ENCODE data around the gene SPIRE1.

GRCh38 chr18:12449051-12449785 lies 208.7 kb downstream of the SPIRE1 start:
- no peak for TF ChIP-seq POLR2A (IDR thresholded peaks at IDR 0.05; ENCODE audit: low read length)
- TF ChIP-seq GATA1 (IDR thresholded peaks at IDR 0.05; ENCODE audit: low read depth, low read length): no peak

Measured in erythroblast (primary cell).